ENCODE measurements around the gene GLI2. TPM values are rescaled to one million over a fixed set of nuclear protein-coding genes. Genes with fewer than 3 reads are reported as not detected.

GLI2 gene
- polyA plus RNA-seq, 6 donors from 2014 or later = not detected

DNA sequence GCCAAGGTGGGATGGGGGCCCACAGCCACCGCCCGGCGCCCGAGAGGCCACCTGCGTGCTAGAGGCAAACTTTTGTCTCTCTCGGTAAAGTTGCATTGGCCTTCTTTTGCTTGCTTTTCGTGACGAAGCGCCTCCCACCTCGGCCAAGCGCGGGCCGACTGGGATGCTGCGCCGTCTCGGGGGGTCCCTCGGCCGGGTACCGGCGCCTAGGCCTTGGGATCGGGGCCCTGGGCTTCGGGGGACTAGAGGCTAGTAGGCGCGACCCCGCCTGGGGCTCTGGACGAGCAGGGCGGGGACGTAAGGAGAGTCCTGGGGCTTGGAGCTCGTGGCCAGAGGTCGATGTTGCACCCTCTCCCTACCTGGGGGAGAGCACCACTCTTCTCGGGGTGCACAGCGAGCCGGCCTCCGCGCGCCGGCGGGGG is 545 bp downstream of the GLI2 start:
- H3K9me3 Mint-ChIP-seq = no peaks in the 10 kb centered on the region
- peaks cover 51 to 73% (median 72%) of the 10 kb centered on the region in 3 donors for H3K27me3 Mint-ChIP-seq
- ATAC-seq (ENCODE audit: low read depth in 2 of 2) (no peak), DNase-seq (no peak)
- peaks cover 0 to 11% (median 9%) of the 10 kb centered on the region in 3 donors for H3K4me1 Mint-ChIP-seq
- H3K36me3 Mint-ChIP-seq = no peaks in the 10 kb centered on the region
- no peak overlapping the region for H3K27ac Mint-ChIP-seq
- no peak overlapping the region for H3K4me3 Mint-ChIP-seq

DNA sequence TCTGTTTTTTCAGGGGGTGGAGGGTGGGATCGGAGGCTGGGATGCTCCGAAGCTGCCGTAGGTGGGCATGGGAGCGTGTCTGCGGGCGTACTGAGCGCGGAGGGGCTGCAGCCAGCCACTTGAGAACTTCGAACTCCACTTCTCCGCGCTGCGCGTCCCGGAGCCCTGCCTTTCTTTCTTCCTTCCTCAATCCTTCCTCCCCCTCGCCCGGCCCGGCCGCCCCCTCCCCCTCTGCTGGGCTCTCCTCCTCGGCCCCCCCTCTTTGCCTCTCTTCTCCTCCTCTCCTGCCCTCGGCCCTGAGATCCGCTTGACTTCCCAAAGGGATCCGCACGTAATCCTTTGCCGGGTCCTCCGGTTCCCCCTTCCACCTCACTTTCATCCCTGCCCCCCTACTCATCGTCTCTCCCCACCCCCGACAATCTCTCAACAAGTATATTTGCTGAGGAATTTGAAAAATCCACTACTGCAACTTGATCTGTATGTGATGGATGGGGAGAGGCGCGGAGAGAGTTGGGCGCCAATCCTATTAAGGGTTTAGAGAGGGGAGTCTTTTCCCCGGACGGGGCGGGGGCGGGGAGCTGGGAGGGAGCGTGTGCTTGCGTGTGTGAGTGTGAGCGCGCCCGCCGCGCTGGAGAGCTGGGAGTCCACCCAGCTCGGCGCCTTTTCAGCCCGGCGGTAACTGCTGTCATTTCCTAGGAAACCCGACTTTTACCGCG is 1.1 kb downstream of the GLI2 start:
- no peaks in the 10 kb centered on the region for H3K36me3 Mint-ChIP-seq
- no peaks in the 10 kb centered on the region for H3K9me3 Mint-ChIP-seq
- H3K27me3 Mint-ChIP-seq = peaks cover 51 to 78% (median 75%) of the 10 kb centered on the region in 3 donors
- DNase-seq (no peak), ATAC-seq (ENCODE audit: low read depth in 2 of 2) (no peak)
- peaks cover 0 to 11% (median 9%) of the 10 kb centered on the region in 3 donors for H3K4me1 Mint-ChIP-seq
- H3K27ac Mint-ChIP-seq = no peak overlapping the region
- H3K4me3 Mint-ChIP-seq = peak overlapping the region in 4 of 8 donors; percentile 25 to 71 (median 44)

DNA sequence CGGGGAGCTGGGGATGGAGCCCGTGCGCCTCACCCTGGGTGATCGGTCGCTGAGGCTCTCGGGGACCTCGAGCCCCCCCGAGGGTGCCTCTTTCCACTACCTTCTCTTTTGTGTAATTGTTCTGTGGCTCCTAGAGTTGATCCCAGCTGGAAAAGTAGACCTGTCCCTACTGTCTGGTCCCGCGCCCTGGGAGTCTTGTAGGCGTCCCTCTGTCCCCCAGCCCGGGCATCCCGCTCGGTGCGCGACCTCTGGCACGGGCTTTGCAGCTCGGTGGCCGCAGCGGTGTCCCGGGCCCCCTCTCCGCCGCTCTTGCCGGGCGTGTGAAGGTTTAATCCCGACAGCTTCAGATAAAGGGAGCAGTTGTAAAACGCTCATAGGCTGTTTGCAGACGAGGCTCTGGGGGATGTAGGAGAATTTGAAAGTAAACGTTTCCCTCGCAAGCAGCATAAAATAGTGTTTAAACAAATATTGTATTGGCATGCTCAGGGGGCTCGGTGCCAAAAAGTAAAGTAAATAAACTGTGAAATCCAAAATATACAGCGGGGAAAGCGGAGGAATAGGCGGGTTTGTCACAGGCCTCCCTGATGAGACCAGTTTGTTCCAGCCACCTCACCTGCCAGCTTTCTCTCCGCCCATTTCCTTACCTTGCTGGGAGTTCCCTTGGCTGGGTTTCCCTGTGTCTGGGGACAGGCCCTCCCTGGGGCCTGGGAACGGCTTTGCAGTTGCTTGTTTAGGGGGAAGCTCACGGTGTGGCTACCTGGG is 1.9 kb downstream of the GLI2 start:
- no peak overlapping the region for H3K27ac Mint-ChIP-seq
- peak overlapping the region in 4 of 8 donors; percentile 25 to 71 (median 48) for H3K4me3 Mint-ChIP-seq
- H3K9me3 Mint-ChIP-seq = no peaks in the 10 kb centered on the region
- peaks cover 54 to 83% (median 76%) of the 10 kb centered on the region in 3 donors for H3K27me3 Mint-ChIP-seq
- DNase-seq (no peak), ATAC-seq (ENCODE audit: low read depth in 2 of 2) (no peak)
- no peaks in the 10 kb centered on the region for H3K36me3 Mint-ChIP-seq
- peaks cover 0 to 11% (median 9%) of the 10 kb centered on the region in 3 donors for H3K4me1 Mint-ChIP-seq

DNA sequence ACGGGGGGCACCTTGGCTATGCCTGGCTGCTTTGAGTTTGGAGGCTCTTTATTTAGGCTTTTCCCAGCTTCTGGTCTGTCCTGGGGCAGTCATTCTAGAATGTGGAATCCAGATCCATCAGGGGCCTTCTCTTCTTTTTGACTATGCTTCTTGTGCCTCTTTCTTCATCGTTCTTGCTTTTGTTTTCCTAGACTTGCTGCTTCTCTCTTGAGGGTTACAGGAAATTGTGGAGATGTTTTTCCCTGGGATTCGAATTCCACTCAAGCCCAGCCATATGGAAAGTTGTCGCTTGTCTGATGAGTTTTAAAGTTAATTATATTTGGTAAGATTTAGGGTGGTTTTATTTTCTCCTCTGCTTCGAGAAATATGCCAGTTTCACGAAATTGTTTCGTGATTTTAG is 2.4 kb downstream of the GLI2 start:
- Mint-ChIP-seq H3K36me3 (no peaks in the 10 kb centered on the region), H3K9me3 (no peaks in the 10 kb centered on the region), H3K4me1 (peaks cover 0 to 11% (median 9%) of the 10 kb centered on the region in 3 donors), H3K27me3 (peaks cover 48 to 82% (median 74%) of the 10 kb centered on the region in 3 donors), H3K27ac (no peak overlapping the region), H3K4me3 (peak overlapping the region in 2 of 8 donors; percentile 20 to 23)
- ATAC-seq (ENCODE audit: low read depth in 2 of 2) = no peak
- DNase-seq = no peak

DNA sequence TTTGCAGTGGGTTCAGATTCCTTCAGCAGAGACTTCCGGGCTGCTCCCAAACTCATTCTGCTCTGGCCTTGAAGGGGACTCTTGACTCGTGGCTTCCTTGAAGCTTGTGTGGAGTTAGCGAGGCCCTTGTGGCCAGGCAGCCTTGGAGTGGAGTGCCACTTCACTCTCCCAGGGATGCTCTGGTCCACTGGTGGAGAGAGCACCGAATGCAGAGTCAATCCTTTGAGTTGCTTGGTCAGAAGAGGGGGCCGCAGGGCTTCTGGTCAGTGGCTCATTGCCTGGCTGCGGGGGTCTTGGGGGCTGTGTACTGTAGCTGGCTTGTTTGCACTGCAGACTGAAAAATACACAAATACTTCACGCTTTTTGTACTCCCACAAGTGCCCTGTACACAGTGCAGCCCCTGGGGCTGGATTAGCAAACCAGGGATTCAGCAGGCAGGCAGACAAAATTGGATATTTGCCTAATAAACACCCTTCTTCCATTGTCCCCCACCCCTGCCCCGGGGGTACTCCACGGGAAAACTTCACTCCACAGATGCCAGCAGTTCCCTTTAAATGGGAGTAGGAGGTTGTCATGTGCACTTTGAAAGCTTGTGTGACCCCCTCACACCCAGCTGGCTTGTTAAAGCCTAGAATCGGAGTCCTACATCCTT is 3.2 kb downstream of the GLI2 start:
- ATAC-seq (ENCODE audit: low read depth in 2 of 2) (no peak), DNase-seq (no peak)
- Mint-ChIP-seq H3K36me3 (no peaks in the 10 kb centered on the region), H3K27me3 (peaks cover 43 to 82% (median 74%) of the 10 kb centered on the region in 3 donors), H3K4me1 (peaks cover 0 to 11% (median 9%) of the 10 kb centered on the region in 3 donors), H3K4me3 (peak overlapping the region in 1 of 8 donors; percentile 30), H3K9me3 (peaks cover 0 to 1% (median 0%) of the 10 kb centered on the region in 7 donors), H3K27ac (no peak overlapping the region)

DNA sequence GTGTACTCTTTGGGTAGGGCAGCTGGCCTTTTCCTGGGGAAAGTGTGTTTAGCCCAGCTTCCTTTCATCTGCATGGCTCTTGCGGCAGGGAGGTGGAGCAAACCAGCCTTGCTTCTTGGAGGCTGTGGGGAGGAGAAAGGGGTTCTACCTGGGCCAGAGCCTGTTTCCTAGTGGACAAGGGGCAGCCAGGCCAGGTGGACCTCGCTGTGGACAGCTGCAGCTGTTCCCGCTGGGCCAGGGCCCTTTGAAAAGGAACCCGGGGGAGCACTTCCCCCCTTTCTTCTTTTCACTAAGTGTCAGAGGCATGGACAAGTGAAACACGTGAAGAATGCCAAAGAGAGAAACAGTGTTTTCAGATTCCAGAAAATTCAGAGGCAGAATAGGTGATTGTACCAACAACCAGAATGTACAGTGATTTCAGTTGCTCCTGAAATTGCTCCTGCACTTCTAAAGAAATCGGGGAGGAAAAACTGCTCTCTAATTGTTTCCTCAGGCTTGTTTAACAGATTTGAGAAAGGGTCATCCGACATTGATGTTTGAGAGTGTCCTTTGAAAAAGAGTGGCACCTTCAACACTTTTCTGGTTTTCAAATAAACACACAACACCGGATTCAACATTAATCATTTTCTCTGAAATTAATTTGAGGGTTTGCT is 3.9 kb downstream of the GLI2 start:
- no peak overlapping the region for H3K27ac Mint-ChIP-seq
- H3K4me1 Mint-ChIP-seq = peaks cover 0 to 11% (median 9%) of the 10 kb centered on the region in 3 donors
- H3K9me3 Mint-ChIP-seq = peaks cover 0 to 5% (median 0%) of the 10 kb centered on the region in 7 donors
- H3K36me3 Mint-ChIP-seq = no peaks in the 10 kb centered on the region
- no peak for ATAC-seq (ENCODE audit: low read depth in 2 of 2)
- H3K4me3 Mint-ChIP-seq = no peak overlapping the region
- DNase-seq = no peak
- H3K27me3 Mint-ChIP-seq = peaks cover 45 to 84% (median 74%) of the 10 kb centered on the region in 3 donors

DNA sequence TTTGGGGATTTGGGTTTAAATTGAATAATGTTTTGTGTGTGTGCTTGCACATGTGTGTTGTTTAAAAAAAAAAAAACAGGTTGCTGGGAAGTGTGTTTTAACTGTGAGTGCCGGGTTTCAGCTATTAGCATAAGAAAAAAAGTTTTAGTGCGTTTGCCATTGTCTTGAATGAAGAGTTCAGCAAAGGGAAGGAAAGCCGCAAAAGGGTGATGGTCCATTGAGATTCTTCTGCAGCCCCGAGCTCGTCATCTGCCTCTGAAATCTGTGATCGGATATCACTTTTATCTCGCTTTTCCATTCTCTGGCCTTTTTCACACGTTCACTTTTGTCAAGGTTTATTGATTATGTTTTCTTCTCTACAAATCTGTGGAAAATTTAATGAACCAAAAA is 4.7 kb downstream of the GLI2 start:
- Mint-ChIP-seq H3K36me3 (no peaks in the 10 kb centered on the region), H3K27me3 (peaks cover 46 to 87% (median 80%) of the 10 kb centered on the region in 3 donors), H3K4me3 (no peak overlapping the region), H3K4me1 (peaks cover 0 to 11% (median 9%) of the 10 kb centered on the region in 3 donors), H3K9me3 (peaks cover 0 to 5% (median 0%) of the 10 kb centered on the region in 7 donors), H3K27ac (peak overlapping the region in 1 of 6 donors; percentile 9)
- no peak for DNase-seq
- ATAC-seq (ENCODE audit: low read depth in 2 of 2) = no peak

DNA sequence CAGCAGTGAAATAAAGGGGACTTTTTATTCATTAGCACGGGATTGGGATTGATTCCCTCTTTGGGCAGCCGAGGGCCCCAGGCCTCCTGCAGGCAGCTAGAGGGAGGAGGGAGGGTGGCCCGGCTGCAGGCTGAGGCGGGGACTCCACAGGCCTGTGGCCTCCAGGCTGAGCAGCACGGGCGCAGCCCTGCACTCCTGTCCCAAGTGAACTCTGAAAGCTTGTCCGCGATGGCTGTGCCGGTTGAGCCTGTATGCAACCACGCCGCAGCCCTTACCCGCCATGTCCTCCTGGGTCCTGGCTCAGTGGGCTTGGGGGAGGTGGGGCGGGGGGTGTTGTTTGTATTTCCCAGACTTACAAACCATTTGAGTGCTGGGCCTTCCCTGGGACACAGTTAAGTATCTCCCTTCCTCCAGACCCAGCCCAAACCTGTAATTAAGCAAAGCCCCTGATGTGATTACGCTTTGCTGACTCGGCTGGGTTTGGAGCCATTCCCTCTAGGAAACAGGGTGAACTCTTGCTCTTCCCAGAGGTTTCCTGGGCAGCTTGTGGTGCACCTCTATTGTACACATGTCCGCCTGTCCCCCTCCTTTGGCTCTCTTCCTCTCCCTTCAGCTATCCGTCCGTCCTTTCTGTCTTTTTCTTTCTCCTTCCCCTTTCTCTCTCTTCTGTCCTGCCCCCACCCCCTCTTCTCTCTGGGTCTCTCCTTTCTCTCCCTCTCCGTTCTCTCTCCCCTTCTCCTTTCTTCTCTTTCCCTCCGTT is 5.3 kb downstream of the GLI2 start:
- Mint-ChIP-seq H3K4me1 (peaks cover 0 to 11% (median 9%) of the 10 kb centered on the region in 3 donors), H3K27me3 (peaks cover 50 to 88% (median 86%) of the 10 kb centered on the region in 3 donors), H3K36me3 (no peaks in the 10 kb centered on the region), H3K4me3 (no peak overlapping the region), H3K27ac (peak overlapping the region in 1 of 6 donors; percentile 9), H3K9me3 (peaks cover 0 to 5% (median 0%) of the 10 kb centered on the region in 7 donors)
- DNase-seq = no peak
- no peak for ATAC-seq (ENCODE audit: low read depth in 2 of 2)

DNA sequence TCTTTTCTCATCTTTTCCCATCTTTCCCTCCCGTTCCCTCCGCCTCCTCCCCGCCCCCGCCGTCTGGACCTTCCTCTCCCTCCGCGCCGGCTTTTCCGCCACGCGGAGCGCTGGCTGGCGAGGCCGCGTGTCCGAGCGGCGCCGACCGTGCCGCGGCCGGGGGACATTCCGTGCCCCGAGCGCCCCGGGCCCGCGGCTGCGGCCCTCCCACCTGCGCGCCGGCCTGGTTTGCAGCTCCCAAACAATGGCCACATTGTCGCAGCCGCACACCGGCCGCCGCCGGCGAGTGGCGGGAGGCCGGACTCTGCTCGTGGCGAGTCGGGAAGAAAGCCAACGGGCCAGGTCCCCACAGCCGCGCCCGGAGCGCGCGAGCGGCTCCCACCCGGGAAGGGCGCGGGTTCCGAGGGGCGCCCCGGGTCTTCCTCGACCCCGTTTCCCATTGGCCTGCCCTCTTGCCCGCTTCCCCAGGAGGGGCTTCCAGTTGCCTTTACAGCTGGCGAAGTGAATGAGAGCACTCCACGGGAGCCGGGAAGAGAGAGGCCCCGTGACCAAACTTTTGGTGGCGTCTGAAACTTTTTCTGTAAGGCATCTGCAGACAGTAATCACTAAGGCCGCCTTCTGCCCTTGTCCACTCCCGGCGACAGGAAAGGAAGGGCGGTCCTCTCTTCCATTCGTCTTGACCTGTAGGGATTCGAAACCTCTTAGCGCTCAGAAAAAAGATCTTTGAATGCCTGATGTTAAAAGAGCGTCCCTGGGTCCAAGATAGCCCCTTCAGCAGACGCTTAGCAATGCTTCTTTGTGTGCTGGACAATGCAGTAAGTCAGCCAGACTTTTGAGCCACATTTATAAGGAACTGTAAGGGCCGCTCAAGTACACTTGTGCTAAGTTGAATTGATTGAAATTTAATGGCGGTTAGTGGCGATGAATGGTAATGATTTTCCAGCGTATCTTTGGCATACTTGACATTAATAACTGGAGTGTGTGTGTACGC is 6.2 kb downstream of the GLI2 start:
- ATAC-seq (ENCODE audit: low read depth in 2 of 2) = no peak
- no peak for DNase-seq
- H3K36me3 Mint-ChIP-seq = no peaks in the 10 kb centered on the region
- H3K27ac Mint-ChIP-seq = no peak overlapping the region
- H3K27me3 Mint-ChIP-seq = peaks cover 56 to 89% (median 83%) of the 10 kb centered on the region in 3 donors
- peaks cover 0 to 8% (median 6%) of the 10 kb centered on the region in 3 donors for H3K4me1 Mint-ChIP-seq
- H3K9me3 Mint-ChIP-seq = peaks cover 0 to 5% (median 0%) of the 10 kb centered on the region in 7 donors
- no peak overlapping the region for H3K4me3 Mint-ChIP-seq

DNA sequence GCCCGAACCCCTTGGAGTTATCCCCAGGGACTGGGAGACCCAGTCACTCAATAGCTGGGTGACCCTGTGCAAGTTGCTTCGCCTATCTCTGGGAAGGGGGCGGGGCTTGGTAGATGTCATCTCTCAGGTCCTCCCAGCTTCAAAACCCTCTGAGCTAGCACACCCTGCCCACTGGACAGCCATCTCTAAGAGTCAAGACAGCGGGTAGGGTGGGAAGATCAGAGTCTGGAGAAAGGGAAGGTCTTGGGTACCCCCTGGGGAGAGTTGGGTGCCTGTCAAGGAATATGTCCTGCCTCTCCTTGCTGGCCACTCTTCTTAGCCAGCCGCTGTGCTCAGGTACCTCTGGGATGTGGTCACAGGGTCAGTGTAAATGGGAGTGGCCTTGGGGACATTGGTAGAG is 8.0 kb downstream of the GLI2 start:
- Mint-ChIP-seq H3K9me3 (peaks cover 0 to 5% (median 0%) of the 10 kb centered on the region in 7 donors), H3K36me3 (no peaks in the 10 kb centered on the region), H3K4me3 (no peak overlapping the region), H3K27me3 (peaks cover 45 to 71% (median 65%) of the 10 kb centered on the region in 3 donors), H3K4me1 (no peaks in the 10 kb centered on the region), H3K27ac (no peak overlapping the region)
- DNase-seq (no peak), ATAC-seq (ENCODE audit: low read depth in 2 of 2) (no peak)

DNA sequence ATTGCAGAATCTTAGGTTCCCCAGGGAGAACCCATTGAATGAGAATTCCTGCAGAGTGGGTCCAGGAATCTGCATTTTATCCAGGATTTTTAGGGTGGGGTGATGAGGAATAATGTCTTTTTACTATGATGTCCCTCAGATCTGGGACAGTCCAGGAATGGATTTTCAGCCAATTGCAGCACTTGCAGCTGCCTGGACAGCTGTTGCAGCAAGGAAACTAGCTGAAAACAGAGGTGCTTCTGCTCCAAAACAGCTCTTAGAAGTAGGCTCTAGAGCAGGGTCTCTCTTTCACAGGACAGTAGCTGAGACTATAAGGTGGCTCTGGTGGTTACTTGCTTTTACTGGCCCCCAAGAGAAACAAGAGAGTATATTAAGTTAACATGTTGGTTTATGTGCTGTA is 9.1 kb downstream of the GLI2 start:
- no peak for DNase-seq
- H3K36me3 Mint-ChIP-seq = no peaks in the 10 kb centered on the region

More for the DNA sequence above, 9.1 kb downstream of the GLI2 start:
- Mint-ChIP-seq H3K27ac (no peak overlapping the region), H3K27me3 (peaks cover 34 to 60% (median 55%) of the 10 kb centered on the region in 3 donors), H3K9me3 (peaks cover 0 to 5% (median 0%) of the 10 kb centered on the region in 7 donors), H3K4me1 (no peaks in the 10 kb centered on the region), H3K4me3 (no peak overlapping the region)
- ATAC-seq (ENCODE audit: low read depth in 2 of 2) = no peak
